ENCODE measurements around the gene ABHD2.
"Not testable (repeated sequence)": the region's sequence is repeated elsewhere in the genome, so short reads cannot be mapped to it uniquely, and the experiment has no call there.

ABHD2 gene

DNA sequence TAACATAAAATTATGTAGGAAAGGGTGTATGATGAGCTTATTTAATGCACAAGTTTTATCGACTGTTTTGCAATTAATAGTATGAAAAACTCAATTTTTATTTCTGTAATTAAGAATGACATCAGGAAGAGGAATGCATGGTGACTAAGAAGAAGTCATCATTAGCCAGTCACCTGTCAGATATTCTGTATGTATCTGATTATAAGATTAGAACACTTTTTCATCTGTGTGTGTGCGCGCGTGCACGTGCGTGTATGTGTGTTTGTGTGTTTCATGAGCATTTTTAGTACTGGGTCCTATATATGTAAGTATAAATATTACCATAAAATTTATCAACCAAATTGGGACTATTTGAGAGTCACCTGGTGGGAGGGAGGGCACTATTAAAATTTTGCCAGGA is 5.0 kb upstream of the ABHD2 start:
- Histone ChIP-seq H3K27me3 (replicated peaks; ENCODE audit: insufficient read depth, low read length) (no peaks in the 10 kb centered on the region), H3K9me2 (replicated peaks; ENCODE audit: insufficient read depth, low read length) (no peaks in the 10 kb centered on the region), H3K4me3 (ENCODE audit: low read length) (no peak overlapping the region), H3F3A (ENCODE audit: insufficient read depth, low read length) (0 out of 2 replicates have a peak, but pooled peaks cover 3% of the 10 kb centered on the region), H4K20me1 (ENCODE audit: insufficient read depth, low read length) (no peaks in the 10 kb centered on the region), H2AFZ (ENCODE audit: low read length) (no peak overlapping the region), H3K36me3 (replicated peaks; ENCODE audit: insufficient read depth, low read length) (no peaks in the 10 kb centered on the region), H3K9me3 (replicated peaks; ENCODE audit: insufficient read depth, low read length) (no peaks in the 10 kb centered on the region), H3K4me1 (ENCODE audit: low read length) (peaks cover 6% of the 10 kb centered on the region), H3K27ac (ENCODE audit: low read length) (no peak overlapping the region), H3K9ac (ENCODE audit: low read length) (no peak overlapping the region), H3K4me2 (ENCODE audit: low read depth, low read length) (no peak overlapping the region), H3K79me2 (ENCODE audit: low read length) (no peaks in the 10 kb centered on the region)
- TF ChIP-seq EZH2phosphoT487 (IDR thresholded peaks at IDR 0.05; ENCODE audit: low read length): no peak
- no peak for TF ChIP-seq EZH2 (optimal IDR thresholded peaks at IDR 0.05; ENCODE audit: low read depth, low read length)
- TF ChIP-seq, protein P1, sequence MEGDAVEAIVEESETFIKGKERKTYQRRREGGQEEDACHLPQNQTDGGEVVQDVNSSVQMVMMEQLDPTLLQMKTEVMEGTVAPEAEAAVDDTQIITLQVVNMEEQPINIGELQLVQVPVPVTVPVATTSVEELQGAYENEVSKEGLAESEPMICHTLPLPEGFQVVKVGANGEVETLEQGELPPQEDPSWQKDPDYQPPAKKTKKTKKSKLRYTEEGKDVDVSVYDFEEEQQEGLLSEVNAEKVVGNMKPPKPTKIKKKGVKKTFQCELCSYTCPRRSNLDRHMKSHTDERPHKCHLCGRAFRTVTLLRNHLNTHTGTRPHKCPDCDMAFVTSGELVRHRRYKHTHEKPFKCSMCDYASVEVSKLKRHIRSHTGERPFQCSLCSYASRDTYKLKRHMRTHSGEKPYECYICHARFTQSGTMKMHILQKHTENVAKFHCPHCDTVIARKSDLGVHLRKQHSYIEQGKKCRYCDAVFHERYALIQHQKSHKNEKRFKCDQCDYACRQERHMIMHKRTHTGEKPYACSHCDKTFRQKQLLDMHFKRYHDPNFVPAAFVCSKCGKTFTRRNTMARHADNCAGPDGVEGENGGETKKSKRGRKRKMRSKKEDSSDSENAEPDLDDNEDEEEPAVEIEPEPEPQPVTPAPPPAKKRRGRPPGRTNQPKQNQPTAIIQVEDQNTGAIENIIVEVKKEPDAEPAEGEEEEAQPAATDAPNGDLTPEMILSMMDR (IDR thresholded peaks at IDR 0.05; ENCODE audit: low read length): no peak
- DNase-seq: no peak

DNA sequence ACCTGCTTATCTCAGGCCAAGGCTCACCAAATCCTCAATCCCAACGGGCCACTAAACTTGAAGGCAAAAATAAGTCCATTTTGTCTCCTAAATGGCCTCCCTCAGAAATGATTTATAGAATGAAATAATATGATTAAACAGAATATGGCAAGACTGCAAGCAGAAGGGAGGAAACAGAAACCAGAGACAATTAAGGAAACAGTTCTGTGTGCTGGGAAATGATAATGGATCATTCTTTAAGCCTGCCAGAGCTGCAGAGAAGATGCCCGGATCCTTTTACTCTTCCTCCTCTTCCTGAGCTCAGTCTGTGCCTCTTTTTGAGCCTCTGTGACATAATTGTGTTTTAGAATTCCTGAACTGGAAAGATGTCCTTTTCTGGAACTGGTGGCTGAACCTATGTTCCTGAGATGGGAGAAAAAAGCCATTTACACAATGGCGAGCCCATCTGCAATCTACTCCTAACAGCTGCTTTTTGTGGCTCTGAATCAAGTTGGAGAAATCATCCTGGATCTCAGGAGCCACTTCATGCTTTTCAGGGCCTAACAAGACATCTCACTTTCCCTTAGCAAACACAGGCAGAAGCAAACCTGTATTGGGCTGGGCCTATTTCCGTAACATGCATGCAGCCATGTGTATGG is 2.8 kb upstream of the ABHD2 start:
- H3K9me3 ChIP-seq (replicated peaks; ENCODE audit: insufficient read depth, low read length): no peaks in the 10 kb centered on the region
- no peak overlapping the region for H3K4me2 ChIP-seq (ENCODE audit: low read depth, low read length)
- H3K4me3 ChIP-seq (ENCODE audit: low read length): no peak overlapping the region
- H3K4me1 ChIP-seq (ENCODE audit: low read length): peaks cover 19% of the 10 kb centered on the region
- no peak overlapping the region for H3K9ac ChIP-seq (ENCODE audit: low read length)
- H3K27ac ChIP-seq (ENCODE audit: low read length): no peak overlapping the region
- TF ChIP-seq, protein P1 (IDR thresholded peaks at IDR 0.05; ENCODE audit: low read length): no peak
- no peak for TF ChIP-seq EZH2 (optimal IDR thresholded peaks at IDR 0.05; ENCODE audit: low read depth, low read length)
- TF ChIP-seq EZH2phosphoT487 (IDR thresholded peaks at IDR 0.05; ENCODE audit: low read length): no peak
- DNase-seq: no peak
- H3K79me2 ChIP-seq (ENCODE audit: low read length): peaks cover 20% of the 10 kb centered on the region
- no peaks in the 10 kb centered on the region for H4K20me1 ChIP-seq (ENCODE audit: insufficient read depth, low read length)
- no peaks in the 10 kb centered on the region for H3K9me2 ChIP-seq (replicated peaks; ENCODE audit: insufficient read depth, low read length)
- no peak overlapping the region for H2AFZ ChIP-seq (ENCODE audit: low read length)
- H3K36me3 ChIP-seq (replicated peaks; ENCODE audit: insufficient read depth, low read length): no peaks in the 10 kb centered on the region
- H3F3A ChIP-seq (ENCODE audit: insufficient read depth, low read length): 0 out of 2 replicates have a peak, but pooled peaks cover 16% of the 10 kb centered on the region
- no peaks in the 10 kb centered on the region for H3K27me3 ChIP-seq (replicated peaks; ENCODE audit: insufficient read depth, low read length)

DNA sequence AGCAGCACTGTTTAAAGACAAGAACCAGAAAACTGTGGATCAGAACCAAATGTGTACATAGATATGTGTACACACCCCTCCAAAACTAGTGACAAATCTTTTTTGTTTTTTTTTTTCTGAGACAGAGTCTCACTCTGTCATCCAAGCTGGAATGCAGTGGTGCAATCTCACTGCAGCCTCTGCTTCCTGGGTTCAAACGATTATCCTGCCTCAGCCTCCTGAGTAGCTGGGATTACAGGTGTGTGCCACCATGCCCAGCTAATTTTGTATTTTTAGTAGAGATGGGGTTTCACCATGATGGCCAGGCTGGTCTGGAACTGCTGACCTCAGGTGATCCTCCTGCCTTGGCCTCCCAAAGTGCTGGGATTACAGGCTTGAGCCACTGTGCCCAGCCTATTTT is 2.3 kb upstream of the ABHD2 start:
- Histone ChIP-seq H3K79me2 (ENCODE audit: low read length) (peaks cover 25% of the 10 kb centered on the region), H3F3A (ENCODE audit: insufficient read depth, low read length) (0 out of 2 replicates have a peak, but pooled peaks cover 16% of the 10 kb centered on the region), H3K4me1 (ENCODE audit: low read length) (peaks cover 22% of the 10 kb centered on the region)
- not testable (repeated sequence) for H3K9ac ChIP-seq (ENCODE audit: low read length); H3K36me3 ChIP-seq (replicated peaks; ENCODE audit: insufficient read depth, low read length); H3K27me3 ChIP-seq (replicated peaks; ENCODE audit: insufficient read depth, low read length); H2AFZ ChIP-seq (ENCODE audit: low read length); H3K9me3 ChIP-seq (replicated peaks; ENCODE audit: insufficient read depth, low read length); H3K9me2 ChIP-seq (replicated peaks; ENCODE audit: insufficient read depth, low read length); DNase-seq; H3K27ac ChIP-seq (ENCODE audit: low read length); H4K20me1 ChIP-seq (ENCODE audit: insufficient read depth, low read length); H3K4me2 ChIP-seq (ENCODE audit: low read depth, low read length); H3K4me3 ChIP-seq (ENCODE audit: low read length)

DNA sequence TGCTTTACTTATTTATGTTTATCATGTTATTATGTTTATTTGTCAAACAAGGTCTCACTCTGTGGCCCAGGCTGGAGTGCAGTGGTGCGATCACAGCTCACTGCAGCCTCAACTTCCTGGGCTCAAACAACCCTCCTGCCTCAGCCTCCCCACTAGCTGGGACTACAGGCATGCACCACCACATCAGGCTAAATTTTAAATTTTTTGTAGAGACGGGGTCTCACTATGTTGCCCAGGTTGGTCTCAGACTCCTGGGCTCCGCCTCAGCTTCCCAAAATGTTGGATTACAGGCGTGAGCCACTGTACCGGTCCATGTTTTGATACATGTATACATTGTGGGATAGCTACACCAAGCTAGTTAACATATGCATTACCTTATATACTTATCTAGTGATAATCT is 1.9 kb upstream of the ABHD2 start:
- H2AFZ ChIP-seq (ENCODE audit: low read length); DNase-seq; H3K27me3 ChIP-seq (replicated peaks; ENCODE audit: insufficient read depth, low read length); H3K36me3 ChIP-seq (replicated peaks; ENCODE audit: insufficient read depth, low read length); H3K9me3 ChIP-seq (replicated peaks; ENCODE audit: insufficient read depth, low read length); H3K4me2 ChIP-seq (ENCODE audit: low read depth, low read length); H4K20me1 ChIP-seq (ENCODE audit: insufficient read depth, low read length); H3K9me2 ChIP-seq (replicated peaks; ENCODE audit: insufficient read depth, low read length); H3K4me3 ChIP-seq (ENCODE audit: low read length); H3K27ac ChIP-seq (ENCODE audit: low read length); H3K9ac ChIP-seq (ENCODE audit: low read length): not testable (repeated sequence)
- peaks cover 22% of the 10 kb centered on the region for H3K4me1 ChIP-seq (ENCODE audit: low read length)
- H3K79me2 ChIP-seq (ENCODE audit: low read length): peaks cover 29% of the 10 kb centered on the region
- 0 out of 2 replicates have a peak, but pooled peaks cover 16% of the 10 kb centered on the region for H3F3A ChIP-seq (ENCODE audit: insufficient read depth, low read length)

Measured in MM.1S (cell line).